Erythroblast (primary cell): ENCODE measurements around the gene SUGCT.
A peak's percentile ranks its signal among the peaks of the same experiment; 100 is the strongest.
"Not testable (repeated sequence)": the region's sequence is repeated elsewhere in the genome, so short reads cannot be mapped to it uniquely, and the experiment has no call there.

Experiments used
- DNase-seq, 2 experiments: peaks; one replicate each; lab custom pipeline; 2025; lab: John Stamatoyannopoulos, UW
- GATA1 ChIP-seq: IDR thresholded peaks from 2 replicates; pipeline ENCODE4 v1.6.1; 2011; ENCODE audit warnings: low read depth, mild to moderate bottlenecking, control low read depth, low read length, moderate library complexity
- POLR2A ChIP-seq: IDR thresholded peaks from 2 replicates; pipeline ENCODE4 v1.6.1; 2011; ENCODE audit warnings: mild to moderate bottlenecking, low read length

SUGCT gene

DNA sequence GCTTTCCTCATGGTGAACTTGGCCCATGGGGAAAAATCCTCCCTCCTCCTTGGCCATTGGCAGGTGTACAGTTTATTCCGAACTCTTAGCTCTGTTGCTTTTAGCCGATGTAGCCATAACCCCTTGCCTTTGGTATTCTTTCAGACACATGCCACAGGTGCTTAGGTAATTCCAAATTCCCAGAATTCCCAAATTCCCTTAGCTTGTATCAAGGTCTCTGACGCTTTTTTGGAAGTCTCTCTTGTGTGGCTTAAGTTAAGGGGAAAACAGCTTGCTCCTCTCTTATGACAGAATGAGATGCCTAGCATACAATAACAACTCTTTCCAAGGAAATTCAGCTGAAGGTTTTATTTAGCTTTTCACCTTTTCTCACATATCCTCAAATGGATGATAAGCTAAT, 68.0 kb downstream of the SUGCT start:
- TF ChIP-seq POLR2A (no peak), GATA1 (no peak)
- DNase-seq, result no peak

DNA sequence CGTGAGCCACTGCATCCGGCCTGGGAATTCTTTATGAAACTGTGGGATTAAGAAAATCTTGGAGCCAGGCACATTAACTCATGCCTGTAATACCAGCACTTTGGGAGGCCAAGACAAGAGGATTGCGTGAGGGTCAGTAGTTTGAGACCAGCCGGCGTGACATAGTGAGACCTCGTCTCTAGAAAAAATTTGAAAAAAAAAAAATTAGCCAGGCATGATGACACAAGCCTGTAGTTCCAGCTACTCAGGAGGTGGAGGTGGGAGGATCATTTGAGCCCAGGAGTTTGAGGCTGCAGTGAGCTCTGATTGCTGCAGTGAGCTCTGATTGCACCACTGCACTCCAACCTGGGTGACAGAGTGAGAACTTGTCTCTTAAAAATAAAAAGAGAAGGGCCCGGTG, 69.8 kb downstream of the SUGCT start:
- TF ChIP-seq GATA1 (no peak), POLR2A (no peak)
- DNase-seq, result no peak

DNA sequence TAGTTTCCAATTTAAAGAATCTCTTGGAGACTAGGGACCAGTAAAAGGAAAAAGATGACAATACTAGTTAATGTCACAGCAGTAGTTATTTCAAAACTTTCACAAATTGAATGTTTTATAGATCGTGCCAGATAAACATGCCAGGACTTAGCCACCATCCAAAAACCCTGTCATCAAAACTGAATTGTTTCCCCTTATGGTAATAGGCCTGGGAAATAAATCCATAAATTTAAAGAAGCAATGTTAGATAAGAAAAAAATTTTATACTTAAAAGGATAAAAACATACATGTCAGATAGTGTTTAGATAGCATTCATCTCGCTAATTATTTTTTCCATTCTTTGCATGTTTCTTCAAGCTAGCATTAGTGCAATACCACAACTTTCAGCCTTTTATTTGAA, 71.2 kb downstream of the SUGCT start:
- TF ChIP-seq GATA1 (no peak), POLR2A (no peak)

DNA sequence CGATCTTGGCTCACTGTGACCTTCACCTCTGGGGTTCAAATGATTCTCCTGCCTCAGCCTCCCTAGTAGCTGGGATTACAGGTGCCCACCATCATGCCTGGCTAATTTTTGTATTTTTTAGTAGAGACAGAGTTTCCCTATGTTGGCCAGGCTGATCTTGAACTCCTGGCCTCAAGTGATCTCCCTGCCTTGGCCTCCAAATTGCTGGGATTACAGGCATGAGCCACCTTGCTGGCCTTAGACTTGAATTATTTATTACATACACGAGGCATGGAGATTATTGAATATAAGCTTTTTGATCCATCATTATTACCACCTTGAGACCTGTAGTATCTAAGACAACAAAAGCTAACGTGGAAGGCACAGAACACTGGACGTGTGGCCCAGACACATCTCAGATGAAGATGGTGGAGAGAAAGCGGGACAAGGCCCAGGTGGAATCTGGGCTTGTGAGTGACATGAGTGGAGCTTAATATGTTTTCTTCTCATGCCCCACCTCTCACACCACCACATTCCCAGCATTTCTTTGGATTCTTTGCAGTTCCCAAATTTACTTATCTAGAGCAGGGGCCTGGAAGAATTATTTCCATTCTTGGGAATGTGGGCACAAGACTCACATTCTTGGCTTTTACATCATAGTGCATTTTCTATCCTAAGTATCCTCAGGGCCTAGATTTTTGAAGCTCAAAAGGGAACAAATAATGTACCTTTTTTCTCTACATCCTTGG, 76.6 kb downstream of the SUGCT start:
- DNase-seq, result no peak
- no peak for TF ChIP-seq POLR2A
- no peak for TF ChIP-seq GATA1

More for the DNA sequence above, 71.2 kb downstream of the SUGCT start:
- DNase-seq, result no peak

DNA sequence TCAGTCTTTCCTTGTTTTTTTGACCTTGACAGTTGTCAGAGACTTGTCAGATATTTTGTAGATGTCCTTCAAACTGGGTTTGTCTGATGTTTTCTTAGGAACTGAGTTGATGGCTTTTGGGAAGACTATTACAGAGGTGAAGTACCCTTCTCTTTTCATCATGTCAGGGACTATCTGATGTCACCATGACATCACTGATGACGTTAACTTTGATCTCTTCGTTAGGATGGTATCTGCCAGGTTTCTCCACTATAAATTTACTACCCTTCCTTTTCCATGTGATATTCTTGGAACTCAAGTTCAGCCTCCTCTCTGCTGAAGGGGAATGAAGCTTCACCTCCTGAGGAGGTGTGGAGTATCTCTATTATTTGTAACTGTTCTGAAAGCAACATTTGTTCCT, 78.5 kb downstream of the SUGCT start:
- TF ChIP-seq POLR2A (no peak), GATA1 (no peak)
- DNase-seq, result no peak

DNA sequence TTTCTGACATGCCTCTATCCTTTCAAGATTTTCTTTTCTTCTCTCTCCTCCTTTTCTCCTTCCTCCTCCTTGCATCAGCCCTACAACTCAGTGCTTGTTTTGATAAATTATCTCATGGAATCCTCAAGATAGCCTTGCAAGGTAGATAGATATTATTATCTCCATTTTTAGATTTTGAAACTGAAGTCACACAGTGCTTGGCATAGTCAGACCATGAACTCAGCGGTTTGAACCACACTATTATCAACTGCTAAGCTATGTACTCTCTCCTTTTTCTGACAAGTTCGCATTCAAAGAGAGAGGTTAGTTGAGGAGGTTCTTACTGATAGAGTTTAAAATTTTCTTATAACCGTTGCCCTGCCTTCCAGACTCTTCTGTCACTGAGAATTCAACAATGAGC, 79.1 kb downstream of the SUGCT start:
- DNase-seq, result no peak
- no peak for TF ChIP-seq GATA1
- TF ChIP-seq POLR2A, result no peak

DNA sequence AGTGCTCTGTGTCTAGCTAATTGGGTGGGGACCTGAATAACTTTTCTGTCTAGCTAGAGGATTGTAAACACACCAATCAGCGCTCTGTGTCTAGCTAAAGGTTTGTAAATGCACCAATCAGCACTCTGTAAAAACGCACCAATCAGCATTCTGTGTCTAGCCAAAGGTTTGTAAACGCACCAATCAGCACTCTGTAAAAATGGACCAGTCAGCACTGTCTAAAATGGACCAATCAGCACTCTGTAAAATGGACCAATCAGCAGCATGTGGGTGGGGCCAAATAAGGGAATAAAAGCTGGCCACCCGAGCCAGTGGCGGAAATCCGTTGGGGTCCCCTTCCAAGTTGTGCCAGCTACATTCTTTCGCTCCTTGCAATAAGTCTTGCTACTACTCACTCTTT, 83.8 kb downstream of the SUGCT start:
- DNase-seq, result not testable (repeated sequence)

DNA sequence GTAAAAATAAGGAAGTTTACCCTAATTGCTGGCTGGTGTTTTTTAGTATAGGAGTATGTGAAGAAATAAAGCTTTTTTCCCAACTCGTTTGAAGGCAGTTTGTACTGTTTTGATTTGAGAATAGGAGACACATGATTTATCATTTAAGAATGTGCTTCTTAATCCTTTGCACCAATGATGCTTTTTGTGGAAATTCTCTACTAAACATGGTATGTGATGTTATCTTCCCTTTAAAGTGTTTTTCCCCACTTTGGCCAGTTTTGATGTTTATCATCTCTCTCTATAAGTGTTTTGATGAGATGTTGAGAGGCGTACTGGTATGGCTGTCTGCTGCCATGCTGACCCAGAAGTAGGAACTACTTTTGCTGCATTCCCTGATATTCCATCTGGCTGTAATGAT, 85.1 kb downstream of the SUGCT start:
- no peak for TF ChIP-seq POLR2A
- DNase-seq, result no peak

DNA sequence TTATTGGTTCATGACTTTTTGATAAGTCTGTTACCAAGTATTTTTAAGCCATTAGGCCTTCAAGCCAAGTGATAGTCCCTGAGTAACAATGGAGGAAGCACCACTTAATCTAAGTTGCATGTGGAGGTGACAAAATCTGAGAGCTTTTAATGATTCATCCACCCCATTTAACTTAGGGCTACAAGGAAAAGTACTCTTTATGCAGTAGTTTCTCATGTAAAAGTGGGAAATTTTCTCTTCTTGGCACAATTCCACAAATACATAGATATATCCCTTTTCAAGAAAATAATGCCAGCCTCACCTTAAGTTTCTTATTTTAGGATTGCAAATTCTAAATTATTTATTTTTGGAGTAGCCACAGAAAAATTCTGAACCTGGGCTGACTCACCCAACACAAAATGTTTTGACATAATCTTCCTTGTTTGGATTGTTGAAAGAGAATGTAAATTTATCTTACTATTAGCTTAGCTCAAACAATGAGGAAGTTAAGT, 85.7 kb downstream of the SUGCT start:
- TF ChIP-seq POLR2A (no peak), GATA1 (no peak)
- no peak for DNase-seq

DNA sequence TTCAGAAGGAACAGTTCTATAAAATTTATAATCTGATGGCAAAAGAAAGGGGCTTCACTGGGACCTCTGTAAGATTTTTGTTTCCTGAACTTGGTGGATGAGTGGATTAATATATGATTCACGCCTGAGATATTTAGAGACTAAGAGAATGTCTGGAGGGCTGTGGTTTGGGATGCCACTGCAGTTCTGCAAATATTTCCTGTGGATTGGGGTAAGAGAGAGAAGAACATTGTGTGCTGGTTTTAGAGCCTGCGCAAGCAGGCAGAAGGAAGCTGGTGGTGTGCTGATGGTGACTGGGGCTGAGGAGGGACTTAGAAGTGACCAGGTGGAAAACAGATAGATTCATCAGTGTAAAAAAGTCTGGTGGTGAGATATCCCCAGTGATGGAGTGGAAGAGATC, 87.0 kb downstream of the SUGCT start:
- DNase-seq, result no peak
- TF ChIP-seq GATA1 (no peak), POLR2A (no peak)

DNA sequence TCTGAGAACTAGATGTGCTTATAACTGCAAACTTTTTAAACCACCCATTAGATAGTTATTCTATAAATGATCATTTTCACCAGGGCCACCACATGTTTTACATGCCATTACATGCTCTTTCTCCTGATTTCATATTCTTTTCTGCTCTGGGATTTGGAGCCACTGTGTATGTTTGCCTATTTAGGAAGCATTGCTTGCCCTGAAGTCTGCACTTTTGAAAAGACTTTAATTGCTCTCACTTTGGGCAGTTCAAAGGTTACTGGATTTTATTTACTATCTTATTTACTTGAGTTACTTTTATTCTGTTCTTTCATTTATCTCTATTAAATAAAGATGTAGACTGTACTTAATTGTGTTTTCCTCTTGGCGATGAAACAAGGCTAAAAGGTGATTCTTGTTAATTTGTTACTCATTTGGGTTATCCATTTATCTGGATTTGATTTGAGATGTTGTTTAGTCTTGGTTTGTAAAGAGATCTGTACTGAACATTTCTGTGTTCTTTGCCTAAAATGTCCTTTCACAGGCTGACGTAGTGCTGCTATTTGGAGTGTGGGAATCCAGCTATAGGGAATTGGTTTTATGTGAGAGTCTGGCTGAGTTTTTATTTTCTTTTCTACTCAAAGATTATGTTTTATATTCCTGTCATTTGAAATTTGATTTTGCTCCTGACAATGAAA, 88.8 kb downstream of the SUGCT start:
- no peak for DNase-seq
- TF ChIP-seq GATA1 (no peak), POLR2A (no peak)

DNA sequence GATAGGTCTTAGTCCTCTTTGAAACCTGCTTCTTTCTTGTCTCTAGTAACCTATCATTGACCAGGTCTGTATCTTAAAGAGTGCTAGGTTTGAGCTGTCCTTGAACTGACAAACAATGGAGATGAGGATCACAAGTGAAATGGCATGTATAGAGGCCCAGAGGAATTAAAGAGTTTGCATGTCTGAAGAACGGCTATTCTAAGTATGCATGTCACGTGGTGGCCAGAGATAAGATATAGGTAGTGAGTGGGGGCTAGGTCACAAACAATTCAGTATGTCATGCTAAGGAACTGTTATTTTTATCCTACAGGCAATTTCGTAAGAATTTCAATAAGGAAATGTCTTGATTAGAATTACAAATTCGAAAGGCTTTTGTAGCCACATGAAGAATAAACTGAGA, 95.3 kb downstream of the SUGCT start:
- TF ChIP-seq GATA1 (no peak), POLR2A (no peak)

DNA sequence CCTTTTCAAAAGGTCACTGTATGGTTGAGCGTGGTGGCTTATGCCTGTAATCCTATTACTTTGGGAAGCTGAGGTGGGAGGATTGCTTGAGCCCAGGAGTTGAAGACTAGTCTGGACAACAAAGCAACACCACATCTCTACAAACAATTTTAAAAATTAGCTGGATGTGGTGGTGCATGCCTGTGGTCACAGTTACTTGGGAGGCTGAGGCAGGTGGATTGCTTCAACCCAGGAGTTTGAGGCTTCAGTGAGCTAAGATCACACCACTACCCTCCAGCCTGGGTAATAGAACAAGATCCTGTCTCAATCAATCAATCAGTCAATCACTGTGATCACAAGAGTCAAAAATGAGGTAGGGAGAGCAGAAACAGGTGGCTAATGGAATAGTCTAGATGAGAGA, 97.0 kb downstream of the SUGCT start:
- TF ChIP-seq POLR2A (no peak), GATA1 (no peak)
- no peak for DNase-seq

More for the DNA sequence above, 95.3 kb downstream of the SUGCT start:
- no peak for DNase-seq

DNA sequence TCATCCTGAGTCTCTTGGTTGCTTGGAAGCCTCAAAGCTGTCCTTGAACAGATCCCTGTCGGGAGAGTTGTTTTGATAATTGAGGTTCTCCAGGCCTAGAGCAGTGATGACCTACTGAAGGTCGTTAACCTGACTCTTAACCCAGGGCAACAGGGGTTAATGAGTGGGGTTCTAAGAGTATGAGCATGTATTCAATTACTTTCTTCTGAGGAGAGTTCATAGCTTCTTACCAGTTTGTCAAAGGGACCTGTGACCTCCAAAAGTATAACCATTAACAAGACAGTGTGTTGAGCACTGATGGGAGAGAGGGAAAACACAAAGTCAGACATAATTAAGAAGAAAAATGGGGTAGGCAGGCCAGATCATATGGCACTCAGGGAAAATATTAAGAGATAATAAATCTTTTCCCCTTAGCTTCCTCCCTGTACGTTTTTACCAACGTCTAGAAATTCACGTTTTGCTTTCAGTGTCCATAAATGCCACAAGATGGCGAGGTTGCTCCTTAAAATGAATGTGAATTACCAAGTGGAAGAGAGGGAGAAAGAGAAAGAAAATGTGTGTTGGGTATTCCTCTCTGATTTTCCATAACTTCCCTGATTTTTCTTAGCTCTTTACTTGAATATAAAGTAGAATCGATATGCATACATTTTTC, 97.6 kb downstream of the SUGCT start:
- no peak for TF ChIP-seq POLR2A
- peak; percentile 28 to 46 for DNase-seq

DNA sequence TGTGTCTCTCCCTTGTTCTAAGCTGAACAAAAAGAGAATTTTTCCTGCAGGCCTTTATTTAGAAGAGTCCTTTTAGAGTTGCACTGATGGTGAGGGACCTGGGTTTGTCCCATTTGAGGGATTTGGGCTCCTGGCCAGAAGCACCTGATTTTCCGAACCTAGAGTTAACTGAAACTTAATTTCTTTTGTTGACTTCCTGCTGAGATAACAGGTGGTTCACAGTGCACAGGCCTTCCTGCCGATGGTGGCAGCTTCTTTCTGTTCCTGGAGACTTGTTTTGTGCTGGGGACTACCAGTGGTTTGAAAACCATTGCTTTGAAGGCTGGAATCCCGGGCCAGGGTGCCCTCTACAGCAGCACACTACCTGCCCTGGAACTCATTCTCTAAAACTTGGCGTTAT, 99.2 kb downstream of the SUGCT start:
- TF ChIP-seq POLR2A (no peak), GATA1 (no peak)

More for the DNA sequence above, 99.2 kb downstream of the SUGCT start:
- no peak for DNase-seq
